OCI-LY3 (cell line): ENCODE data around the gene ADCY5.

Source experiments
- CTCF ChIP-seq: fragments of 200-600, 300-600 bp; sonication (generic); IDR thresholded peaks from 2 replicates; pipeline ENCODE4 v1.5.1; 2014; ENCODE audit warnings: antibody characterized with exemption, low read length, low read depth
- EZH2phosphoT487 ChIP-seq: fragments of 200-600 bp; shearing (Covaris generic); IDR thresholded peaks from 2 replicates; pipeline ENCODE4 v1.6.1; 2018; ENCODE audit warnings: antibody characterized with exemption, mixed run types, low read depth

GRCh38 chr3:123289391-123290106 lies 159.3 kb downstream of the ADCY5 start:
- TF ChIP-seq CTCF (no peak), EZH2phosphoT487 (no peak)
